Measurements from ENCODE around the gene SHISA9. TPM values are rescaled to one million over a fixed set of nuclear protein-coding genes. Genes with fewer than 3 reads are reported as not detected.

The SHISA9 gene
- total and polyA plus RNA-seq, 4 donors: under 0.01 to 0.08 (median 0.07) TPM; not detected in 1

GRCh38 chr16:12925026-12925800 lies 23.8 kb downstream of the SHISA9 start:
- Histone ChIP-seq H3K27ac (ENCODE audit: low read depth in 1 of 2, low read length in 2 of 2) (no peak overlapping the region), H3K9me3 (ENCODE audit: control insufficient read depth in 4 of 4, low read length in 3 of 4) (peaks cover 0 to 2% (median 0%) of the 10 kb centered on the region in 4 donors), H3K27me3 (ENCODE audit: control insufficient read depth in 4 of 4, insufficient read depth in 4 of 4, low read length in 3 of 4) (no peaks in the 10 kb centered on the region), H3K4me1 (ENCODE audit: control insufficient read depth in 4 of 4, insufficient read depth in 4 of 4, low read length in 3 of 4) (no peaks in the 10 kb centered on the region), H3K36me3 (ENCODE audit: control insufficient read depth in 4 of 4, insufficient read depth in 3 of 4, low read depth in 1 of 4, low read length in 3 of 4) (no peaks in the 10 kb centered on the region), H3K9ac (ENCODE audit: low read depth in 1 of 2, low read length in 2 of 2) (no peak overlapping the region), H3K4me3 (ENCODE audit: low read depth in 1 of 3, low read length in 3 of 3) (no peak overlapping the region)
- 82% methylated on average over 7 of the region's 7 CpGs for WGBS
- TF ChIP-seq, protein P1, sequence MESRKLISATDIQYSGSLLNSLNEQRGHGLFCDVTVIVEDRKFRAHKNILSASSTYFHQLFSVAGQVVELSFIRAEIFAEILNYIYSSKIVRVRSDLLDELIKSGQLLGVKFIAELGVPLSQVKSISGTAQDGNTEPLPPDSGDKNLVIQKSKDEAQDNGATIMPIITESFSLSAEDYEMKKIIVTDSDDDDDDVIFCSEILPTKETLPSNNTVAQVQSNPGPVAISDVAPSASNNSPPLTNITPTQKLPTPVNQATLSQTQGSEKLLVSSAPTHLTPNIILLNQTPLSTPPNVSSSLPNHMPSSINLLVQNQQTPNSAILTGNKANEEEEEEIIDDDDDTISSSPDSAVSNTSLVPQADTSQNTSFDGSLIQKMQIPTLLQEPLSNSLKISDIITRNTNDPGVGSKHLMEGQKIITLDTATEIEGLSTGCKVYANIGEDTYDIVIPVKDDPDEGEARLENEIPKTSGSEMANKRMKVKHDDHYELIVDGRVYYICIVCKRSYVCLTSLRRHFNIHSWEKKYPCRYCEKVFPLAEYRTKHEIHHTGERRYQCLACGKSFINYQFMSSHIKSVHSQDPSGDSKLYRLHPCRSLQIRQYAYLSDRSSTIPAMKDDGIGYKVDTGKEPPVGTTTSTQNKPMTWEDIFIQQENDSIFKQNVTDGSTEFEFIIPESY (IDR thresholded peaks at IDR 0.05): no peak
- TF ChIP-seq FOXA1 (IDR thresholded peaks at IDR 0.05): no peak
- TF ChIP-seq FOXA2 (IDR thresholded peaks at IDR 0.05): no peak
- TF ChIP-seq HNF4A (conservative IDR thresholded peaks at IDR 0.05): no peak
- no peak for TF ChIP-seq JUND (IDR thresholded peaks at IDR 0.05)
- TF ChIP-seq EGR1 (IDR thresholded peaks at IDR 0.05; ENCODE audit: low read depth in 2 of 2): no peak
- no peak for TF ChIP-seq REST (IDR thresholded peaks at IDR 0.05)
- TF ChIP-seq RAD21 (IDR thresholded peaks at IDR 0.05): no peak
- no peak for DNase-seq (ENCODE audit: low spot score)

GRCh38 chr16:12927591-12927990 lies 26.2 kb downstream of the SHISA9 start:
- WGBS: 80% methylated on average over 3 of the region's 3 CpGs
- H3K27me3 ChIP-seq (ENCODE audit: control insufficient read depth in 4 of 4, insufficient read depth in 4 of 4, low read length in 3 of 4): no peaks in the 10 kb centered on the region

More at GRCh38 chr16:12927591-12927990, 26.2 kb downstream of the SHISA9 start:
- no peak overlapping the region for H3K4me3 ChIP-seq (ENCODE audit: low read depth in 1 of 3, low read length in 3 of 3)
- no peak overlapping the region for H3K9ac ChIP-seq (ENCODE audit: low read depth in 1 of 2, low read length in 2 of 2)
- no peaks in the 10 kb centered on the region for H3K36me3 ChIP-seq (ENCODE audit: control insufficient read depth in 4 of 4, insufficient read depth in 3 of 4, low read depth in 1 of 4, low read length in 3 of 4)
- H3K27ac ChIP-seq (ENCODE audit: low read depth in 1 of 2, low read length in 2 of 2): no peak overlapping the region
- H3K4me1 ChIP-seq (ENCODE audit: control insufficient read depth in 4 of 4, insufficient read depth in 4 of 4, low read length in 3 of 4): no peaks in the 10 kb centered on the region
- peaks cover 0 to 2% (median 0%) of the 10 kb centered on the region in 4 donors for H3K9me3 ChIP-seq (ENCODE audit: control insufficient read depth in 4 of 4, low read length in 3 of 4)
- TF ChIP-seq YY1 (IDR thresholded peaks at IDR 0.05) (no peak), FOXA1 (IDR thresholded peaks at IDR 0.05) (no peak), FOXA2 (IDR thresholded peaks at IDR 0.05) (no peak), CTCF (IDR thresholded peaks at IDR 0.05; ENCODE audit: low read depth, low read length, missing input control) (no peak), RAD21 (IDR thresholded peaks at IDR 0.05) (no peak)
- TF ChIP-seq, protein P2, sequence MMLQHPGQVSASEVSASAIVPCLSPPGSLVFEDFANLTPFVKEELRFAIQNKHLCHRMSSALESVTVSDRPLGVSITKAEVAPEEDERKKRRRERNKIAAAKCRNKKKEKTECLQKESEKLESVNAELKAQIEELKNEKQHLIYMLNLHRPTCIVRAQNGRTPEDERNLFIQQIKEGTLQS (IDR thresholded peaks at IDR 0.05): no peak
- DNase-seq (ENCODE audit: low spot score): no peak
